HG03280 (cell line): ENCODE data around the gene GCAT.
A peak's percentile ranks its signal among the peaks of the same experiment; 100 is the strongest.

Source experiments
- ATAC-seq: cut with Tn5 transposase; IDR thresholded peaks from one replicate; pipeline ENCODE4 v1.9.1; 2021; ENCODE audit warnings: mild to moderate bottlenecking, moderate library complexity; ENCODE audit not compliant: unreplicated experiment

The GCAT gene

DNA sequence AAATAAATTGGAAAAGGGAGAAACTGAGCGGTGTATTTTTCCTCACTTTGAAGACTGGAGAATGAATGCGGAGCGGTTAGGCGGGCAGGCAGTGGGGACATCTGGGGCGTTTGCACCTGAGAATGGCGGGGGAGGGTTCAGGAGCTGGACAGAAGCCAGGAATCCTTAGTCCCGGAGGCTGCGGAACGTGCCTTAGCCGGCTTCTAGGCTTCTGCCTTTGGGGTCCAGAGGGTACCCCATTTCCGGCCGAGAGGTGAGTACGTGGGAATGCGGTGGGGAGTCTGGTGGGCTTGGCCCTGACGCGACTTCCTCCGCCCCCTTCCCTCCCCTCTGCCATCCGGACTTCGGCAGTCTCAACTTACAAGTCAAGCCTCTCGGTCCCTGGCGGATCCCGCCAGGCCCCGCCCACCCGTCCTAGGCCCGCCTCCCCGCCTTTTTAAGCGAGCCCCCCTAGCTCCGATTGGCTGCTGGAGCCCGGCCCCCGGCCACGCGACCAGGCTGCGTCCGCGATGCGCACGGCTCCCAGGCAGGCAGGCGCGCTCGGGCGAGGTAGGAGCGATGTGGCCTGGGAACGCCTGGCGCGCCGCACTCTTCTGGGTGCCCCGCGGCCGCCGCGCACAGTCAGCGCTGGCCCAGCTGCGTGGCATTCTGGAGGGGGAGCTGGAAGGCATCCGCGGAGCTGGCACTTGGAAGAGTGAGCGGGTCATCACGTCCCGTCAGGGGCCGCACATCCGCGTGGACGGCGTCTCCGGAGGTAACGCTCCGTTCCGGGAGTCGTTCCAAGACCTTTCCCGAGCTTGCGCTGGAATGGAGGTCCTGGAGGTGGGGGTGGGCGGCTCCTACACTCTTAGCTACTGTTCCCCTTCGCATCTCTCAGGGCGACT, at the start of gene GCAT:
Gene GCAT, plus strand, starts transcription at position 525 of the 884 bp plus-strand sequence. Its CDS starts 34 bp downstream, at position 559.
- ATAC-seq = peak; percentile 94

DNA sequence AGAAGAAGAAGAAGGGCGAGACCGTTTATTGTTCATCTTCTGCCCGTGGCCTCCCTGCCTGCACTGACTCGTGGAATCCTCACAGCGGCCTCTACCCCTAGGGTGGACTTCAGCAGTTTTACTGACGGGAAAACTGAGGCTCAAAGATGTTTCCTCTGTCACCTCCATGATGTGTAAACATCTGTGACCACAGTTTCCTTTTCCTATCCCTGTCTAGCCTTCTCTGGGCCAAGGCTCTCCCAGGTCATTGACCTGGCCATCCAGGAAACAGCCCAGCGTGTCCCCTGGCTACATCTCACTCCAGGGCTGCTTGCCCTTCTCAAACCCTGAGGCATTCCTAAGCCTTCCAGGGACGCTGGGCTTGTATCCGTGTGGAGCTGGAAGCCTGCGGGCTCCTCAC, 49.0 kb upstream of the GCAT start:
- no peak for ATAC-seq

- ATAC-seq = no peak
Observed at GRCh38 chr22:37759281-37759680, 48.5 kb upstream of the GCAT start.

DNA sequence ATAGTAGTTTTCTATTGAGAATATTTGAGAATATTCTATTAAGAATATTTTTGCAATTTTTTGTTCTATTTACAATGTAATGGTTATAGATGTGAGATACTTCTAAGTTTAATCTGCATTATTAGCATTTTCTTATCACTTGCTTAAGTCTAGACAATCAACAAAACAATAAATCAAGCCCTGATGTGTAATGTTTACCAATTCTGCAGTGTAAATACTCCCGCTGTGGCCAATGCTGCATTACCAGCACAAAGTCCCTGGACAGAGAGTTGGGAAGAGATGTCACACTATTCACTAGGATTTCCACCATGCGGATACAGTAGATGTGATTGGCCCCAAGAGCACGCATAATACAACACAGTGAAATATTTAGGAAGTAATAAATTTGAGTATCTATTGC, 47.6 kb upstream of the GCAT start:
- no peak for ATAC-seq

- no peak for ATAC-seq
Observed at GRCh38 chr22:37762389-37762836, 45.3 kb upstream of the GCAT start.

- ATAC-seq = no peak
Observed at GRCh38 chr22:37763012-37763411, 44.7 kb upstream of the GCAT start.

- ATAC-seq = no peak
Observed at GRCh38 chr22:37763652-37764051, 44.1 kb upstream of the GCAT start.

DNA sequence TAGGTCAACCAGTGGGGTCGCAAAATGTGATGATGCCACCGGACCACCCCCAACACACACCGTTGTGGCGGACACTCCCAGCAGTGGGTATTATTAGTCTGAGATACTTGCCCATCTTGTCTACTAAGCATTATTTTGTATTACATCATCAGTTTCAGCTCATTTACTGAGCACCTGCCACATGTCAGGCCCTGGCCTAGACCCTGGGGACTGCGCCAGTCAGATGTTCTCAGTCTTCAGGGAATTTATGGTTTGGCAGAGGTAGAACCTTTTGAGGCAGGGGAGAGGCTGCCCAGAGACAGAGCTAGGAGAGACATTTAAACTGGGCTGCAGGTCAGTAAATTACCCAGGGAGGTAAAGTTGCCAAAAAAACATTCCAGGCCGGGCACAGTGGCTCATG, 43.1 kb upstream of the GCAT start:
- no peak for ATAC-seq

GRCh38 chr22:37765498-37765897, 42.2 kb upstream of the GCAT start:
- ATAC-seq = no peak

GRCh38 chr22:37765953-37766576, 41.7 kb upstream of the GCAT start:
- ATAC-seq = no peak

GRCh38 chr22:37768273-37768672, 39.5 kb upstream of the GCAT start:
- ATAC-seq = no peak

DNA sequence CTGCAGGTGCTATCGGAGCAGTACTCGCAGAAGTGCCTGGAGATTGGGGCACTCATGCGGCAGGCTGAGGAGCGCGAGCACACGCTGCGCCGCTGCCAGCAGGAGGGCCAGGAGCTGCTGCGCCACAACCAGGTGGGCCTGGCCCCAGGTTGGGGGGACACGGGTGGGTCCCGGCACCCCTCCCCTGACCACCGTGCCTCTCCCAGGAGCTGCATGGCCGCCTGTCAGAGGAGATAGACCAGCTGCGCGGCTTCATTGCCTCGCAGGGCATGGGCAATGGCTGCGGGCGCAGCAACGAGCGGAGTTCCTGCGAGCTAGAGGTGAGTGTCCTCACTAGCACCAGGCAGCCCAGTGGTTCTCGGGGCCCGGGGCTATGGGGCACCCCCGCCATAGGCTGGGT, 38.7 kb upstream of the GCAT start:
- ATAC-seq = no peak

DNA sequence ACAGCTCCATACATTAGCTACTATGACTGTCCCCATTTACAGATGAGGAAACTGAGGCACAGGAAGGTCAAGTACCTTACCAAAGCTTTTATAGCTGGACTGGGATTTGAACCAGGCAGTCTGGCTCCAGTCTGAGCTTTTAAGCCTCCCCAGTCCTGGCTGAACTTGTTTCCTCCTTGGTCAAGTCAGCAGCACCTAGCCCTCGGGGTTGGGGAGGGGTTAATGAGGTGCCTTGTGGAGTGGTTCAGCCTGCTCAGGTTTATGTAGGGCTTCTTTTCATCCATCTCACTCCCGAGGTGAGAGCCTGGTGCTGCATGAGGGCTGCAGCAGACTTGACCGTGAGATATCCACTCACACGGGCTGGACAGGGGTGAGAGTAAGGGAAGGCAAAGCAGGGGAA, 36.7 kb upstream of the GCAT start:
- no peak for ATAC-seq

- no peak for ATAC-seq
Observed at GRCh38 chr22:37771702-37772427, 35.9 kb upstream of the GCAT start.

GRCh38 chr22:37774728-37775127, 33.0 kb upstream of the GCAT start:
- no peak for ATAC-seq

- ATAC-seq = no peak
Observed at GRCh38 chr22:37775785-37776638, 31.7 kb upstream of the GCAT start.

DNA sequence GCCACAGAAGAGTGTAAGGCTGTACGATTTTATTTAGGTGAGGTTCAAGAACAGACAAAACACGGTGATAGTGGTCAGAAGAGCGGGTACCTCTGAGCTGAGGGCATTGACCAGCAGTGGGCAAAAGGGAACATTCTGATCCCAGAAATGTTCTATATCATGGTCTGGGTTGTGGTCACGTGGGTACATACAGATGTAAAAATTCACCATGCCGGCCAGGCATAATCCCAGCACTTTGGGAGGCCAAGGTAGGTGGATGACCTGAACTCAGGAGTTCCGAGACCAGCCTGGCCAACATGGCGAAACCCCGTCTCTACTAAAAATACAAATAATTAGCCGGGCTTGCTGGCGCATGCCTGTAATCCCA, 31.1 kb upstream of the GCAT start:
- ATAC-seq = no peak

DNA sequence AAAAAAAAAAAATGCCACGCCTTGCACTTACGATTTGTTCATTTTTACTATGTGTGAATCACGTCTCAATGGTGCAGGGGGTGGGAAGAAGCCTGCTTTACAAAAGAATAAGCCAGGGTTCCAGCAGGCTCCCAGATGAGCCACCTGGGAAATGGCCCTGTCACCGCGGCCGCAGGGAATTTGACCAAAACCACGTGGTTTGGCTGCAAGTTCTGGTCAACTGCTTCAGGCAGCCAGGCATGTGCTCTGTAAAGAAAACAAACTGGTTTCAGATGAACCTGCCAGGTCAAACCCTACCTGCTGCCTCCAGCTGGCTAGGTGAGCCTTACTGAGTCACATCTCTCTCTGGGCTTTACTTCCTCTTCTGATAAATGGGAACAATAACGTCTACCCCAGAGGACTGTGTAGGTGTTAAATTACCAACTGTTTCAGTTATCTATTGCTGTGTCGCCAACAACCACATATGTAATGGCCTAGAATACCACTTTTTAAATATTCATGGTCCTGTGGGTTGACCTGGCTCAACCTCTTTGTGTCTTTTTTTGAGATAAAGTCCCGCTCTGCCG, 30.5 kb upstream of the GCAT start:
- no peak for ATAC-seq

DNA sequence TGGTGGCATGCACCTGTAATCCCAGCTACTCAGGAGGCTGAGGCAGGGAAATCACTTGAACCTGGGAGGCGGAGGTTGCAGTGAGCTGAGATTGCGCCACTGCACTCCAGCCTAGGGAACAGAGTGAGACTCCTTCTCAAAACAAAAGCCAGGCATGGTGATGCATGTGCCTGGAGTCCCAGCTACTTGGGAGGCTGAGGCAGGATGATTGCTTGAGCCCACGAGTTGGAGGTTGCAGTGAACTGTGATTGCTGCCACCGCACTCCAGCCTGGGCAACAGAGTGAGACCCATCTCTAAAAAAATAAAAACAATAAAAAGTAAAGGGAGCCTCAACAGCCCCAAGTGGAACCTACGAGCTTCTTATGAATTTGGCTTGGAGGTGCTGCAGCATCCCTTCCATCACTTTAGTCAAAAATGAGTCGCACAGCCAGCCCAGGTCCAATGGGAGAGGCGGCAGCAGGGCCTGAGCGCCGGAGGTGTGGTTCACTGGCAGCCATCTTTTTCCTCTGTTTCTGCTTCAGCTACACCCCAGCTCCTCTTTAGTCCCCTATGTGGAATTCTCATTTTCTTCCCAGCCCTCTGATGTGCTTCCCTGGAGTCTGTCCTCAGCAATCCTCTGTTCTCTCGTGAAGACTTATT, 29.2 kb upstream of the GCAT start:
- no peak for ATAC-seq
